TTC549 (cell line): ENCODE results near the gene ZNF48.

ENCODE experiments used
- FAIRE-seq: peaks from 2 replicates; lab custom pipeline; 2012; peaks lifted over from hg19 to GRCh38; lab: Jason Lieb, UNC

ZNF48 gene

DNA sequence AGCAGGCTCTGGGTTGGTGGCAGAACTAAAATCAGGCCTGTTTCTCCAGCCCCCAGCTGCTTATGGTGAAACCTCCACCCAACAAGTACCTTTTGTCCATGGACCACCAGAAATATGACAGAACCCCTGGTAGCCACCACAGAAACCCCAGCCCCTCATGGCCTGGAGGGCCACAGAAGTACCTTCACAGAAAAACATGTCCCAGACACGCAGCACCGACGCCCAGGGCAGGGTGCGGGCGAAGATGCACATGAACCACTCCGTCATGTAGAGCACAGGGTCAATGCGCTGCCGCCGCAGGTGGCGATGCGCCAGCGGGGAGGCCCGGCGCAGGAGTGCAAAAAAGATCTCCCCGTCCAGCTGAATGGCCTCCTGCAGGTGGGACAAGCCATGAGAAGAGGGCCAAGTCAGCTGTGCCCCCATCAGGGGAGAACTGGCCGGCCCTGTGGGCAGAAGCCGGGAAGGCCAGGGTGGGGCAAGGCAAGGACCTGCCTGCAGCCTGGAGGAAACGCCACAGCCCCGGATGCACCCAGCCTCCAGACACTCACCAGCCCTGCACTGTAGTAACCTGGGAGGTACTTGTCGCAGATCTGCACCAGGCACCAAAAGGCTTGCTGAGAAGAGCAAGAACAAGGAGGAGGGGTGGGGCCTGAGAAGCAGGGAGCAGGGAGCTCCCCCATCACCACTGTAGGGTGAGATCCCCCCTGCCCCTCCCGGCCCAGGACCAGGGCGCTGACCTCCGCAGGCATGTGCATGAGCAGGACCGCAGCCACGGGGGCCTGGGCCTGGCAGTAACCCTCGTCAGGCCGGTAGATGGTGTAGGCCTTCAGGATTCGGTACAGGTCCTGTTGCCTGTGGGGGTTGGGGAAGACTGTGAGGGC, 36.0 kb upstream of the ZNF48 start:
- FAIRE-seq, result no peak

DNA sequence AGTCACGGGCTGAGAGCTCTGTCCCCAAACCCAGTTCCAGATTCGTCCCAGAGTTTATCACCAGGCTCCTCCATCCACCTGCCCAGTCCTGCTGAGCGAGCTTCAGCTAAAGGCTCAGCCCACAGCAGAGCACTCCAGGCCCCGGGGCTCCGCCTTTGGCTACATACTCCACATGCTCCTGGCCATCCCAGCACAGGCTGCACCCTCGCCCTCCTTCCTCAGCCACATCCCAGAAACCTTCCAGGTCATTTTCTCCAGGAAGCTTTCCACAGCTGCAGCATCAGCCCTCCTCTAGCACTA, 35.4 kb upstream of the ZNF48 start:
- no peak for FAIRE-seq

DNA sequence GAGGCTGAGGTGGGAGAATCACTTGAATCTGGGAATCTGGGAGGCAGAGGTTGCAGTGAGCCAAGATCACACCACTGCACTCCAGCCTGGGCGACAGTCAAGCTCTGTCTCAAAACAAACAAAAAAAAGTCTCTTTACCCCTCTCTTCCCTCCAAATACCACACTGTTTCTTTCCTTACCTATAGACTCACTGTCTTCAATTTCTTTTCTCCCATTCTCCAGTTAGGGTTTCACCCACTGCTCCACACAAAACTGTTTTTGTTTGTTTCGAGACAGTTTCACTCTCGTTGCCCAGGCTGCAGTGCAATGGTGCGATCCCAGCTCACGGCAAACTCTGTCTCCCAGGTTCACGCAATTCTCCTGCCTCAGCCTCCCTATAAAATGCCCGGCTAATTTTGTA, 34.0 kb upstream of the ZNF48 start:
- FAIRE-seq, result no peak

DNA sequence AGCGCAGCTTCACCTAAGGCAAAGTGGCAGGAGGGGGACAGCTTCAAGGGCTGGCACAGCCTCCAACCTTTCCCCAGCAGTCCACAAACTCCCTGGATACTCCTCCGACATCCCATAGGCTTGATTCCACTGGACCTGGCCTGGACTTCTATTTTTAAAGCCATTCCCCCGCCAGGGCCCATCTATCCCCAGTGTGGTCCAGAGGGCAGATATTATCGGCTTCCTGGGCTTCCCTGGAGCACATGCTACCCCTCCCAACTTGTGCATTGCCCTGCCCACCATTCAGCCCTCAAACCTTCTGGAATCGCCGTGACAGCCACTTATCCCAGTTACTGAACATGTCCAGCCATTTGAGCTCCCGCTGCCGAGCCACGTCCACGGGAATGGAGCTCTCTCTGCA, 30.0 kb upstream of the ZNF48 start:
- FAIRE-seq, result no peak

DNA sequence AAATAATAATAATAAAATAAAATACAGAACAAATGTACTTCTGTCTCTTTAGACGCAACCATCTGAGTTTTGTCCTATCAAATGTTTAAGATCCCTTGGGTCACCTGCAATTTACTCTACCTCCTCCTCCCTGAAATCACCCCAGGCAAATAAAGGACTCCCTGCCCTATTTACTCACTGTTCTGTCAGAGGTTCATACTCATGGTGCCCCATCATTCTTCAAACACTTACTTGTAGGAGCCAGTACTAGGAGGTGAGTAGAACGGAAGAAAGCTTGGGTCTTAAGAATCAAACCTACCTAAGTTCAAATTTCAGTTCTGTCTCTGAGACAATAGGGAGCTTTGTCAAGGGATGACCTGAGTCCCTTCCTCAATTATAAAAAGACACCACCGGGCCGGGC, 28.7 kb upstream of the ZNF48 start:
- no peak for FAIRE-seq

DNA sequence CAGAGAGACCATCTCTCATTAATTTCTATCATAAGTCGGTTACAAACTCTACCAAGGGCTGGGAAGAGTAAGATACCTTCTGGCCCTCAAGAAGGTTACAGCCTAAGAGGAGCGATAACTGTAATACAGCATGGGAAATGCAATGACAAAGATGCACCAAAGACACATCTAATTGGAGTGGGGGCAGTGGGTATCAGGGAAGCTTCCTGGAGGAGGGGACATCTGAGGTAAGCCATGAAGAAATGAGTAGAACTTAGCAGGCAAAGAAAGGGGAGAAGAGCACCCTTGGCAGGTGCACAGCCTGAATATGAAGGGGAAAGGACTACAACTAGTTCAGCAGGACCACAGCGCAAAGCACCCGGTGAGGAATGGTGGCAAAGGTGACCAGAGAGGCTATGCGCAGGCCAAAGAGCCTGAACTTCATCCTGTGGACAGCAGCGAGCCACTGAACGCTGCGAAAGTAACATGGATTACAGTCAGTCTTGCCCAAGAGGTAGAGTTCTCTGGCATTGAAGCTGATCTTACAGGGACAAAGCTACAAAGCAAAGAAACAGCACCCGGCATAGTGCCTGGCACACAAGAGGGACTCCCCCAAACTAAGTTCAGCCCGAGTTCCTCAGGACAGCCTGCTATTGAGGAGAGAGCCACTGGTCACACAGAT, 27.7 kb upstream of the ZNF48 start:
- no peak for FAIRE-seq

DNA sequence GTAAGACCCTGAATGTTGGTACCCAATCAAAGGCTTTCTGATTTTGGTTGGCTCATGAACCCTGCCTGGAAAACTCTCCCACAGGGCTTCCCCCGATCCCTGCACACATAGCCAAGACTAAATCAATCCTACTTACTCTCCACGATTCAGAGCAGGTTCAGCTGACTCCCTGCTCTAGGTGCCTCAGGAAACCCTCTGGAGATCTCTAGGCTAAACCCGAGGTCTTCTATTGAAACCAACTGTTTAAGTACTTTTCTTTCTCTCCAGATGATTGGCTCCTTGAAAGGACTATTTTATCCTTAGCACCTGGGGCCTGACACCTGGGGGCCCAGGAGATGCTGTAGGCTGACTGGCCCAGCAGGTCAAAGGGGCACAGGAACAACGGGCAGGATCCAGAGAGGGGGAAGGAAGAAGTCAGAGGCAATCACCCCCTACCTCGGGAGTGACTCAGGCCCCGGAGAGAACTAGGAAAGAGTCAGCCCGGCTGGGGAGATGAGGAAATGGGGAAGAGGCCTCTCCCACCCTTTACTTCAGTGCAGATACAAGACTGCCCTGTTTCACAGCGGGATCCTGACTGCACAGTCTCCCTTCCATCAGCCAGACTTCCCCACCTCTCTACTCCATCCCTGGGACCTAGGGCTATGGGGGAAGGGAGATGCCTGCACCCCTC, 27.0 kb upstream of the ZNF48 start:
- FAIRE-seq, result no peak

DNA sequence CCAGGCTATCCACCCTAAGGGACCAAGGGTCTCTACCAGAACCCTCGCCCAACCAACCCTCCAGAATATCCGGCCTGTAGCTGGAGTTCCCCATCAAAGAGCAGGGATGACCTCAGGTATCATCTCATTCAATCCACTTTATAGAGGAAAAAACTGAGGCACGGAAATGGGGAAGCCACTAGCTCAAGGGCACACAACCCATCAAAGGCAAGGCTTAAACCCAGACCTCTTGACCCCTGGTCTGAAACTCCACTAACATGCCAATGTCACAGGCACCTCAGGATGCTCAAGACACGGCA, 26.5 kb upstream of the ZNF48 start:
- no peak for FAIRE-seq

DNA sequence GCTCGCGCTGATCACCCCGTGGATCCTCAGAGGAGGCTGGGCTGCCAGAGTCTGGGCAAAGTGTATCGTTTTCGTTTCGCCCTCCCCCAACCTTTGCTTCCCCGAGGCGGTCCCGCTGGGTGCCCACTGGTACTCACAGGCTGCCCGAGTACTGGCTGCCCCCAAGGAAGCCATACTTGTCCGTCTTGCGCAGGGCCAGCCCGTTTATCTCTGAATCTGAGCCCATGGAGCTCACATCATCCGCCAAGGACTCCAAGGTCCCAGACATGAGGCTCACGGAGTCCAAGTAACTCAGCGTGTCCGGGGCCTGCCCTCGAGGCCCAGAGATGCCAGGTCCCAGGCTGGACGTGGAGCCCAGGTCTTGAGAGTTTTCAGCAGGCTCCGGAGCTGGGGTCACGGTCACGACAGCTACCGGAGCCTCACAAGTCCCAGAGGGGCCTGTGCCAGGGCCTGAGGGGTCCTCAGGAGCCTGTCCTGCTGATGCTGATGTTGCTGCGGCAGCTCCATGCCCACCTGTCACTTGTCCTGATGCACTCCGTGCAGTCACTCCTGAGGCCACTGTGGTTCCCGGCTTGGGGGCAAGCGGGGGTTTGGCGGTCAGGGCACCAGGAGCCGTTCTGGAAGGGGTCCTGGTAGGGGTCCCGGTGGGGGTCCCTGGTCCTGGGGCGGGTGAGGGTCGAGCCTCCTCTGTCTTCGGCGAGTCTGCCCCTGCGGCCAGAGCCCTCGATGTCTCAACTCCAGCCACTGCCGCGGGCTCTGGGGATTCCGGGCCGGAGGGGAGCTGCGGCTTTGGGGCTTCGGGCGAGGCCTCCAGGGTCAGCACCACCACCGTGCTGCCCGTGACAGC, 25.9 kb upstream of the ZNF48 start:
- FAIRE-seq, result no peak

DNA sequence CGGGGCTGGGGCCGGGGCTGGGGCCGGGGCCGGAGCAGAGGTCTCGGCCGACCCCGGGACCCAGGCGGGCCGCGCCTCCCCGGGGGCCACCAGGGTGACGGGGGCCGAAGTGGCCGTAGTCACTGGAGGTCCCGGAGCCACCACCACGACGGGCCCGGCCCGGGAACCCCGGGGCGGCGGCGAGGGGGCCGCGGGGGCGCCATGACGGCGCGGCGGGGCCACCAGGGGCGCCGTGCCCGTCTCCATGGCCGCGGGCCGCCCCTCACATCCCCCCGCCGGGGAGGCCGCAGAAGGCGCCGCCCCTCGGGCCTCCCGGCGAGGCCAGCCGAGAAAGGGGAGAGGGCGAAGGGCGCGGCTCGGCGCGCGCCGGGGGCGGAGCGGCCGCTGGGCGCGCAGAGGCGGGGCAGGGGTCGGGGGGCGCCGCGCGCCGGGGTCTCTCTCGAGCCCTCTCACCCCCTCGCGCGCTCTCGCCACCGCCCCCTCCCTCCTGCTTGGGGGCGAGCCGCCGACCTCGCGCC, 25.2 kb upstream of the ZNF48 start:
- no peak for FAIRE-seq

DNA sequence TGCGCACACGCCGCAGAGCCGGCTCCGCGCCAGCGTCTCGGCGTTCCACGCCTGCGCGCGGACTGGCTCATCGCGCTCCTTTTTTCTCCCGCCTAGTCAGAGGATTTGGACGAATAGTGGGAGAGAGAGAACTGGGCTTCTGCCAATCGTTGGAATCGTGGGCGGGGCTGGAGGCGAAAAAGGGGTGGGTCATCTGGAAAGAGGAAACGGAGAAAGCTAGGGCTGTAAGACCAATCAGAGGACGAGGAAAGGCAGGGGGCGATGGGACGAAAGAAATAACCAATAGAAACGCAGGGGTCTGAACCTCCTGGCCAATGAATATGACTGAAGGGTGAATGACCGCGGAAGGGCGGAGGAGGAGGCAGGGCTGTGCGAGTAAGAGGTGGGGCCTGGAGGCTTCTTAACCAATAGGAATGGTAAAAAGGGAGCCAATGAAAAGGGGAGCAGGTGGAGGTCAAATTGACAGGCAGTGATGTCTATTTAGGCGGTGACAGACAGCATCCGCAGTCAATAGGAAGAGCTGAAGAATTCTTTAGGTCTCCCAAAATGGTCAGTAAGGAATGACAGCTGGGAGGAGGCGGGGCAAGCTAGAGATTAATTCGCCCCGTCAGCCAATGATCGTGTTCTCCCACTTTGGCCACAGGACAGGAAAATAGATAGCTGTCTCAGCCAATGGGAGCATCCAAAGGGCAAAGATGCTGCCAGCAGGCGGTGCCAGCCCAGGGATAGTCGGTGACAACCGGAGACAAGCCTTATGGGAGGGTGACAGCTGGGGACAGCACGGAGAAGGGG, 24.6 kb upstream of the ZNF48 start, which contains the start of gene TBC1D10B:
TSS of gene TBC1D10B (minus strand) at position 39 of the 792 bp plus-strand sequence. CDS start 311 bp downstream, outside the sequence.
- FAIRE-seq, result peak; percentile 99

DNA sequence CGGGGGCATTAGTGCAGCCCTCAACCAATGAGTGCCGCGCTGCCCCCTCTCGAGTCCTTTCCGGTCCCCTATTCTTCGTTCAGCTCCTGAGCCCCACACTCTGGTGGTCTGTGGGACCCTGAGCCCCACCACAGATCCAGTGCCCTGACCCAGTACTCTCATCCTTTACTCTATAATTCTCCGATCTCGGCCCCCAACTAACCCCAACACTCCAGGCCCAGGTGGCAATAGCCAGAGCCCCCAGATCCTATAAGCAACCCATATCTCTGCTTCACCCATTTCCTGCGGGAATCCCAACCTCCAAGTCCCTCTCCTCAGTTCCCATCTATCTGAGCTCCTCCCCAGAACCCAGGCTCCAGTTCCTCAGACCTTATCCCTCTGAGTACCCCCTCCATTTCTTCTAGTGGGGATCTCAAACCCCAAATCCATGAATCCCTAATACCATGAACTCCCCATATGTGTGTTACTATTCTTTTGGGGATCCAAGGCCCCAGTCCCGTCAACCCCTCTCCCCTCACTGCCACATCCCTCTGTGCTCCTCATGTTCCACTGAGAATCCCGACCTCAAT, 23.9 kb upstream of the ZNF48 start:
- no peak for FAIRE-seq

DNA sequence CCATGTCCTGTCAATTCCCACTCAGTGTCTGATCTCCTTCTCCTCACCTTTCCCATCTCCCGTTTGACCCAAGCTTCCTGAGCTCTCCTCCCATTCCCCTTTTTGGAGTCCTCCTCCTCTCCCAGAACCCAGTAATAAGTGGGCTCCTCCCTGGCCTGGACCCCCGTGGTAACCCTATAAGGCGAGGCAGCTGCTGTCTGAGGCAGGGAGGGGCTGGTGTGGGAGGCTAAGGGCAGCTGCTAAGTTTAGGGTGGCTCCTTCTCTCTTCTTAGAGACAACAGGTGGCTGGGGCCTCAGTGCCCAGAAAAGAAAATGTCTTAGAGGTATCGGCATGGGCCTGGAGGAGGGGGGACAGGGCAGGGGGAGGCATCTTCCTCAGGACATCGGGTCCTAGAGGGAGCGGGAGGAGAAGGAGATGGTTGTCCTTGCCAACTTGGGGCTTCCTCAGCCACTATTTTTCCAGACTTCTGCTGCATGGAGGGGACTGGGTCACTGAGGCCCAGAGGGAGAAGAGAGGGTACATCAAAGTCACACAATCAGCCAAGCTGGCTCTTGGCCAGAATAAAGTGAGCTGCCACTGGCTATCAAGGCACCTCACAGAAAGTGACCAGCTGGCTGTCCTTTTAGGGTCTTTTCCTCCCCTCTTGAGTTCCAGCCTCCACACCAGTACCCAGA, 23.0 kb upstream of the ZNF48 start:
- FAIRE-seq, result no peak

DNA sequence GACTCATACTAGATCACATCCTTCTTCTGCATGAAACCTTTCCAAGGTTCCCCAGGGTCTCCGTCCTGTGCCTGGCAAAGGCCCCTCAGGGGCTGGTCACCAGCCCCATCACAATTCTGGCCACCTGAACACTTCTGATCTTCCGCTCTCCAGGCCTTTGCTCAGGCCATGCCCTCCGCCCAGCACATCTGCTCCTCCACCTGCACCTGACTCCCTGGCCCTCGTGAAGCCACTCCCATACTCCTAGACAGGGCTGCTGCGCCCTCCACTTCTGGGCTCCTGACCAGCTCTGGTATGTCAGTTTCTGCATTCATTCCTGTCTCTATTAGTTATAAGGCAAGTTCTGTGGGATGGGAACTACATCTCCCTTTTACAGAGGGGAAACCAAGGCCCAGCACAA, 22.5 kb upstream of the ZNF48 start:
- no peak for FAIRE-seq

DNA sequence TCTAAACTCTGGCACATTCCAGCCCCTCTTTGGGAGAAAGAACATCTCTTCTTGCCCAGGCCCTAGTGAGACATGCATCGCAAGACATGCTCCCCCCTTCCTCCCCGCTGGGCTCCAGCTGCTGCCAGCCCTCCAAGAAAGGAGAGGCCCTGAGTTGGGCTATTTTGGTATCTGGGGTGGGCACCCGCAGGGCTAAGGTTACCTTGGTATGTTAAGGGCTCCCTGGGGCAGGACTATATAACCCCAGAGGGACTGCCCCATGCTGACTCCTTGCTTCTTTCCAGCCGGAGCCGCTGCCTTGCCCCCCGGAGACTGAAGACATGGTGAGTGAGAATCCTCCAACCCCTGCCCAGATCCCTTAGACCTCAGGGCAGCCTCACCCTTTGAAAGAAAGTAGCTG, 20.7 kb upstream of the ZNF48 start, which contains the start of gene MYL11:
TSS of gene MYL11 (plus strand) at position 265 of the 400 bp plus-strand sequence. CDS start at position 321, 56 bp downstream.
- no peak for FAIRE-seq

DNA sequence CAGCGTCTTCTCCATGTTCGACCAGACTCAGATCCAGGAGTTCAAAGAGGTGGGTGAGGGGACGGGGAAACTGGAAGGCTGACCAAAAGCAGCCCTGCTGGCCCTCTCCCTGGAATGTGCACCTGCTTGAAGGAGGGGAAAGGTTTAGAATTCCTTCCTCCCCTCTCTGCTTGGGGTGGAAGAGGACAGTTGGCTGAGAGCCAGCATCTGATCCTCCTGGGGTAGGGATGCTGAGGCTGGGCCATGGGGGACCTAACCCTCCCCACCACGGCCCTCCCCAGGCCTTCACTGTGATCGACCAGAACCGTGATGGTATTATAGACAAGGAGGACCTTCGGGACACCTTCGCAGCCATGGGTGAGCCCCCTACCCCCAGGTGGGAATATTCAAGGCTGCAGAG, 19.4 kb upstream of the ZNF48 start:
- FAIRE-seq, result no peak

DNA sequence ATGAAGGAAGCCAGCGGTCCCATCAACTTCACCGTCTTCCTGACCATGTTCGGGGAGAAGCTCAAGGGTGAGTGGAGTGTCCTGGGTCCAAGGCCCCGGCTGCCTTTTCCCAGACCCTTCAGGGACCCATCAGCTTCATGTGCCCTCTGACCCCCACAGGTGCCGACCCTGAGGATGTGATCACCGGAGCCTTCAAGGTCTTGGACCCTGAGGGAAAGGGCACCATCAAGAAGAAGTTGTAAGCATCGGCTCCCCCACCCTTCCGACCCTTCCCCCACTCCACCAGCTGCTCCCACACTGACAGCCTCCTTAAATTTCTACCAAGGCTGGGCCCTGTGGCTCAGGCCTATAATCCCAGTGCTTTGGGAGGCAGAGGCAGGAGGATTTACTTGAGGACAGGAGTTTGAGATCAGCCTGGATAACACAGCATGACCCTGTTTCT, 18.7 kb upstream of the ZNF48 start:
- FAIRE-seq, result no peak

DNA sequence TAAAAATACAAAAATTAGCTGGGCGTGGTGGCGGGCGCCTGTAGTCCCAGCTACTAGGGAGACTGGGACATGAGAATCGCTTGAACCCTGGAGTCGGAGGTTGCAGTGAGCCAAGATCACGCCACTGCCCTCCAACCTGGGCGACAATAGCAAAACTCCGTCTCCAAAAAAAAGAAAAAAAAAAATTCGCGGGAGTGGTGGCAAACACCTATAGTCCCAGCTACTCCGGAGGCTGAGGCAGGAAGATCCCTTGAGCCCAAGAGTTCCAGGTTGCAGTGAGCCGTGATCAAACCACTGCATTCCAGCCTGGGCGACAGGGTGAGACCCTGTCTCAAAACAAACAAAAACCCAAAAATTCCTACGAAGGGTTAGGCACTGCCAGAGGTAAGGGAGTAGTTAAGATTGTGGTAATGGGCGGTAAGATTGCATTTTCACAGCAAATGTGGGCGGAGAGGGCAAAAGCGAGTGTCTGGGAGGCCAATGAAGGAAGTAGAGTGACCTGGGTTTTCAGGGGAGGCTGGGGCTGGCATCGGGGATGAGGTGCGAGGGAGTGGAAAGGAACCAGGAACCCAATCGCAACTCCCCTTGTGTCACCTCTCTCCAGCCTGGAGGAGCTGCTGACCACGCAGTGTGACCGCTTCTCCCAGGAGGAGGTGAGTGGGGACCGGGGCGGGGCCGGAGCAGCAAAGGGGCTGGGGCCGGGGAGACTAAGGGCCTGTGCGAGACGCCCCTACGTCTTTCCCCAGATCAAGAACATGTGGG, 18.0 kb upstream of the ZNF48 start:
- FAIRE-seq, result no peak

DNA sequence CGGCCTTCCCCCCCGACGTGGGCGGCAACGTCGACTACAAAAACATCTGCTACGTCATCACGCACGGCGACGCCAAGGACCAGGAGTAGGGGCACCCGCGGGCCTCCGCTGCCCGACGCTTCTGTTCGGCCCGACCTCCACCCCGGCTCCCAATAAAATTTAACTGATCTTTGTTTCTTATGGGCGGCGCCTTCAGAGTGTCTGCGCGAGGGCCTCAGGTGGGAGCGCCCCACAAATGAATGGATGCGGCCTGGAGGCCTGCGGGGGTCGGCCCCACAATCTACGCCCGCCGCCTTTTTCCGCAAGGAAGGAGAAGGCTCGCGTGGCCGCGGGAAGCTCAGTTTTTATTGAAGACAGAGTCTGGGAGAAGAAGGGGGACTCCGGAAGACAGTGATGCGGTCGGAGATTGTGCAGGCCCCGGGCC, 17.4 kb upstream of the ZNF48 start:
- no peak for FAIRE-seq
